Thyroid gland (tissue), 4 donors: ENCODE measurements around the gene PRSS27.

Experiments used
- CTCF ChIP-seq, 6 experiments: fragments of 200-600 bp in 3 of 6; fragments of 450-650 bp in 3 of 6; sonication (generic) in 3 of 6; IDR thresholded peaks; one replicate each; pipeline ENCODE4 v1.5.1; 2016 to 2019; ENCODE audit warnings: antibody characterized with exemption in 6 of 6, mild to moderate bottlenecking in 2 of 6, inconsistent platforms in 1 of 6, moderate library complexity in 1 of 6
- POLR2A ChIP-seq, 2 donors: fragments of 450-650 bp; IDR thresholded peaks; one replicate each; pipeline ENCODE4 v1.6.1; 2017; ENCODE audit warnings: antibody characterized with exemption in 2 of 2, mild to moderate bottlenecking in 2 of 2, moderate library complexity in 1 of 2

GRCh38 chr16:2737238-2737605 is 17.2 kb upstream of the PRSS27 start:
- no peak for TF ChIP-seq POLR2A (IDR thresholded peaks at IDR 0.05)
- no peak for TF ChIP-seq CTCF (IDR thresholded peaks at IDR 0.05)
